SK-N-SH treated with all-trans-retinoic acid at 6 μM for 48 hours (cell line): ENCODE results near the gene NUBPL.

ENCODE experiments used
- ATAC-seq: fragments of 200-7000 bp; cut with Tn5 transposase; 3 replicates; pipeline ENCODE4 v1.9.1; 2020; ENCODE audit warnings: mild to moderate bottlenecking, moderate library complexity
- CSDC2 ChIP-seq: fragments of 250-450 bp; sonication (Bioruptor Pico); IDR thresholded peaks from 2 replicates; pipeline ENCODE4 v1.5.0; 2020; ENCODE audit warnings: mild to moderate bottlenecking, moderate library complexity
- ESRRG ChIP-seq: fragments of 250-450 bp; sonication (Bioruptor Pico); IDR thresholded peaks from 2 replicates; pipeline ENCODE4 v1.6.1; 2021; ENCODE audit warnings: mild to moderate bottlenecking
- ISL1 ChIP-seq: fragments of 250-450 bp; sonication (Bioruptor Pico); IDR thresholded peaks from 2 replicates; pipeline ENCODE4 v2.1.2; 2022; ENCODE audit warnings: mild to moderate bottlenecking, moderate library complexity
- OSR1 ChIP-seq: fragments of 250-450 bp; sonication (Bioruptor Pico); IDR thresholded peaks from 2 replicates; pipeline ENCODE4 v1.8.0; 2022; ENCODE audit warnings: moderate library complexity, mild to moderate bottlenecking, inconsistent platforms
- PPARA ChIP-seq: fragments of 250-450 bp; sonication (Bioruptor Pico); IDR thresholded peaks from 2 replicates; pipeline ENCODE4 v1.5.0; 2020; ENCODE audit warnings: mild to moderate bottlenecking, borderline replicate concordance
- RARB ChIP-seq: fragments of 250-450 bp; sonication (Bioruptor Pico); IDR thresholded peaks from 2 replicates; pipeline ENCODE4 v1.8.0; 2021; ENCODE audit warnings: mild to moderate bottlenecking, moderate library complexity
- SNAI2 ChIP-seq: fragments of 250-450 bp; sonication (Bioruptor Pico); IDR thresholded peaks from 2 replicates; pipeline ENCODE4 v1.5.0; 2020; ENCODE audit warnings: mild to moderate bottlenecking, moderate library complexity
- TCF4 ChIP-seq: fragments of 250-450 bp; sonication (Bioruptor Pico); IDR thresholded peaks from 2 replicates; pipeline ENCODE4 v1.8.0; 2021; ENCODE audit warnings: mild to moderate bottlenecking, moderate library complexity, borderline replicate concordance
- TOX ChIP-seq: fragments of 250-450 bp; sonication (Bioruptor Pico); IDR thresholded peaks from 2 replicates; pipeline ENCODE4 v1.8.0; 2021; ENCODE audit warnings: mild to moderate bottlenecking, moderate library complexity, borderline replicate concordance
- ZC3H10 ChIP-seq: fragments of 250-450 bp; sonication (Bioruptor Pico); IDR thresholded peaks from 2 replicates; pipeline ENCODE4 v1.5.1; 2021; ENCODE audit warnings: mild to moderate bottlenecking, moderate library complexity
- ZFP3 ChIP-seq: fragments of 250-450 bp; sonication (Bioruptor Pico); IDR thresholded peaks from 2 replicates; pipeline ENCODE4 v1.5.0; 2020; ENCODE audit warnings: mild to moderate bottlenecking, moderate library complexity
- ZFP30 ChIP-seq: fragments of 450-650 bp; formaldehyde crosslinking; IDR thresholded peaks from 2 replicates; pipeline ENCODE4 v1.5.0; 2022; ENCODE audit warnings: mild to moderate bottlenecking, moderate library complexity
- ZNF565 ChIP-seq: fragments of 450-650 bp; formaldehyde crosslinking; conservative IDR thresholded peaks from 2 replicates; pipeline ENCODE4 v1.5.0; 2020; ENCODE audit warnings: low read depth, mild to moderate bottlenecking, moderate library complexity
- ZNF70 ChIP-seq: fragments of 450-650 bp; formaldehyde crosslinking; IDR thresholded peaks from 2 replicates; pipeline ENCODE4 v1.5.0; 2020; ENCODE audit warnings: mild to moderate bottlenecking, moderate library complexity
- ZNF8 ChIP-seq: fragments of 450-650 bp; formaldehyde crosslinking; IDR thresholded peaks from 2 replicates; pipeline ENCODE4 v1.5.0; 2020; ENCODE audit warnings: mild to moderate bottlenecking, moderate library complexity
- TF ChIP-seq, protein P1 (sequence below): fragments of 250-450 bp; sonication (Bioruptor Pico); IDR thresholded peaks from 2 replicates; pipeline ENCODE4 v1.8.0; 2021; ENCODE audit warnings: low read depth, mild to moderate bottlenecking, moderate library complexity, borderline replicate concordance
- TF ChIP-seq, protein P2 (sequence below): fragments of 250-450 bp; sonication (Bioruptor Pico); IDR thresholded peaks from 2 replicates; pipeline ENCODE4 v1.5.1; 2021; ENCODE audit warnings: mild to moderate bottlenecking, moderate library complexity
- TF ChIP-seq, protein P3 (sequence below): fragments of 250-450 bp; sonication (Bioruptor Pico); IDR thresholded peaks from 2 replicates; pipeline ENCODE4 v1.5.1; 2020; ENCODE audit warnings: low read depth, mild to moderate bottlenecking, moderate library complexity
- TF ChIP-seq, protein P4 (sequence below): fragments of 250-450 bp; sonication (Bioruptor Pico); IDR thresholded peaks from 2 replicates; pipeline ENCODE4 v1.8.0; 2020; ENCODE audit warnings: mild to moderate bottlenecking, moderate library complexity, borderline replicate concordance
- TF ChIP-seq, protein P5 (sequence below): fragments of 250-450 bp; sonication (Bioruptor Pico); IDR thresholded peaks from 2 replicates; pipeline ENCODE4 v1.5.0; 2020; ENCODE audit warnings: mild to moderate bottlenecking, moderate library complexity

The NUBPL gene

DNA sequence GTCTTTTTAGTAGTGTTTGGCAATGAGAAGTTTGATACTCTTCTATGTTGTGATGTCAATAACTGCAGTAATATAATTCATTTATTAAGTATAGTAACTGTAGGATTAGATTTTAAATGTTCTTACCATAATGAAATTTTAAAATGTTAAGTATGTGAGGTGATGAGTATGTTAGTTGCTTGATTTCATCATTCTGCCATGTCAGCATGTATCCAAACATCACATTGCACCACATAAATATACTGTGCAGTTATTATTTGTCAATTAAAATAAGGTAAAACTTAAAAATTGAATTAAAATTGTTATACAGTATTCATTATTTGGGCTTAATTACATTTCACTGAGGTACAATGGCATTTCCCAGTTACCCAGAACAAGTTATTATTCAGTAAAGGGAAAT, 138.6 kb downstream of the NUBPL start:
- ATAC-seq, result no peak
- no peak for TF ChIP-seq PPARA (CRISPR knock-in tag)
- TF ChIP-seq TCF4, result no peak
- TF ChIP-seq, protein P1, sequence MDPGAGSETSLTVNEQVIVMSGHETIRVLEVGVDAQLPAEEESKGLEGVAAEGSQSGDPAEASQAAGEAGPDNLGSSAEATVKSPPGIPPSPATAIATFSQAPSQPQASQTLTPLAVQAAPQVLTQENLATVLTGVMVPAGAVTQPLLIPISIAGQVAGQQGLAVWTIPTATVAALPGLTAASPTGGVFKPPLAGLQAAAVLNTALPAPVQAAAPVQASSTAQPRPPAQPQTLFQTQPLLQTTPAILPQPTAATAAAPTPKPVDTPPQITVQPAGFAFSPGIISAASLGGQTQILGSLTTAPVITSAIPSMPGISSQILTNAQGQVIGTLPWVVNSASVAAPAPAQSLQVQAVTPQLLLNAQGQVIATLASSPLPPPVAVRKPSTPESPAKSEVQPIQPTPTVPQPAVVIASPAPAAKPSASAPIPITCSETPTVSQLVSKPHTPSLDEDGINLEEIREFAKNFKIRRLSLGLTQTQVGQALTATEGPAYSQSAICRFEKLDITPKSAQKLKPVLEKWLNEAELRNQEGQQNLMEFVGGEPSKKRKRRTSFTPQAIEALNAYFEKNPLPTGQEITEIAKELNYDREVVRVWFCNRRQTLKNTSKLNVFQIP, result no peak
- TF ChIP-seq, protein P2, sequence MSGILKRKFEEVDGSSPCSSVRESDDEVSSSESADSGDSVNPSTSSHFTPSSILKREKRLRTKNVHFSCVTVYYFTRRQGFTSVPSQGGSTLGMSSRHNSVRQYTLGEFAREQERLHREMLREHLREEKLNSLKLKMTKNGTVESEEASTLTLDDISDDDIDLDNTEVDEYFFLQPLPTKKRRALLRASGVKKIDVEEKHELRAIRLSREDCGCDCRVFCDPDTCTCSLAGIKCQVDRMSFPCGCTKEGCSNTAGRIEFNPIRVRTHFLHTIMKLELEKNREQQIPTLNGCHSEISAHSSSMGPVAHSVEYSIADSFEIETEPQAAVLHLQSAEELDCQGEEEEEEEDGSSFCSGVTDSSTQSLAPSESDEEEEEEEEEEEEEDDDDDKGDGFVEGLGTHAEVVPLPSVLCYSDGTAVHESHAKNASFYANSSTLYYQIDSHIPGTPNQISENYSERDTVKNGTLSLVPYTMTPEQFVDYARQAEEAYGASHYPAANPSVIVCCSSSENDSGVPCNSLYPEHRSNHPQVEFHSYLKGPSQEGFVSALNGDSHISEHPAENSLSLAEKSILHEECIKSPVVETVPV, result no peak
- TF ChIP-seq ZNF70 (CRISPR knock-in tag), result no peak
- no peak for TF ChIP-seq ISL1 (CRISPR knock-in tag)
- TF ChIP-seq, protein P3, sequence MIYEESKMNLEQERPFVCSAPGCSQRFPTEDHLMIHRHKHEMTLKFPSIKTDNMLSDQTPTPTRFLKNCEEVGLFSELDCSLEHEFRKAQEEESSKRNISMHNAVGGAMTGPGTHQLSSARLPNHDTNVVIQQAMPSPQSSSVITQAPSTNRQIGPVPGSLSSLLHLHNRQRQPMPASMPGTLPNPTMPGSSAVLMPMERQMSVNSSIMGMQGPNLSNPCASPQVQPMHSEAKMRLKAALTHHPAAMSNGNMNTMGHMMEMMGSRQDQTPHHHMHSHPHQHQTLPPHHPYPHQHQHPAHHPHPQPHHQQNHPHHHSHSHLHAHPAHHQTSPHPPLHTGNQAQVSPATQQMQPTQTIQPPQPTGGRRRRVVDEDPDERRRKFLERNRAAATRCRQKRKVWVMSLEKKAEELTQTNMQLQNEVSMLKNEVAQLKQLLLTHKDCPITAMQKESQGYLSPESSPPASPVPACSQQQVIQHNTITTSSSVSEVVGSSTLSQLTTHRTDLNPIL, result no peak
- no peak for TF ChIP-seq ESRRG (CRISPR knock-in tag)
- TF ChIP-seq RARB (CRISPR knock-in tag), result no peak
- TF ChIP-seq, all 23 proteins: peak for 0

DNA sequence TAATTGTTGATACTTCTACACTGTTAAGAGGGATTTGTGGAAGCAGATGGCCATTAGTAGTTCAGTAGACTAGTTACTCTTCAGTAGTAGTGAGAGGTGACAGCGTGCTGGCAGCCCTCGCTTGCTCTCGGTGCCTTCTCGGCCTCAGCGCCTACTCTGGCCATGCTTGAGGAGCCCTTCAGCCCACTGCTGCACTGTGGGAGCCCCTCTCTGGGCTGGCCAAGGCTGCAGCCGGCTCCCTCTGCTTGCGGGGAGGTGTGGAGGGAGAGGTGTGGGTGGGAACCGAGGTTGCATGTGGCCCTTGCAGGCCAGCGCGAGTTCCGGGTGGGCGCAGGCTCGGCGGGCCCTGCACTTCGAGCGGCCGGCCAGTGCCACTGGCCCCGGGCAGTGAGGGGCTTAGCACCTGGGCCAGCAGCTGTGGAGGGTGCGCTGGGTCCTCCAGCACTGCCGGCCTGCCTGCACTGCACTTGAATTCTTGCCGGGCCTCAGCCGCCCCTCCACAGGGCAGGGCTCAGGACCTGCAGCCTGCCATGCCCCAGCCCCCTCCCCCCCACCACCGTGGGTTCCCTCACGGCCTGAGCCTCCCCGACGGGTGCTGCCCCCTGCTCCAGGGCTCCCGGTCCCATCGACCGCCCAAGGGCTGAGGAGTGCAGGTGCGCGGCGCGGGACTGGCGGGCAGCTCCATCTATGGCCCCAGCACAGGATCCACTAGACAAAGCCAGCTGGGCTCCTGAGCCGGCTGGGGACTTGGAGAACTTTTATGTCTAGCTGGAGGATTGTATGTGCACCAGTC, 139.3 kb downstream of the NUBPL start:
- TF ChIP-seq, protein P4, sequence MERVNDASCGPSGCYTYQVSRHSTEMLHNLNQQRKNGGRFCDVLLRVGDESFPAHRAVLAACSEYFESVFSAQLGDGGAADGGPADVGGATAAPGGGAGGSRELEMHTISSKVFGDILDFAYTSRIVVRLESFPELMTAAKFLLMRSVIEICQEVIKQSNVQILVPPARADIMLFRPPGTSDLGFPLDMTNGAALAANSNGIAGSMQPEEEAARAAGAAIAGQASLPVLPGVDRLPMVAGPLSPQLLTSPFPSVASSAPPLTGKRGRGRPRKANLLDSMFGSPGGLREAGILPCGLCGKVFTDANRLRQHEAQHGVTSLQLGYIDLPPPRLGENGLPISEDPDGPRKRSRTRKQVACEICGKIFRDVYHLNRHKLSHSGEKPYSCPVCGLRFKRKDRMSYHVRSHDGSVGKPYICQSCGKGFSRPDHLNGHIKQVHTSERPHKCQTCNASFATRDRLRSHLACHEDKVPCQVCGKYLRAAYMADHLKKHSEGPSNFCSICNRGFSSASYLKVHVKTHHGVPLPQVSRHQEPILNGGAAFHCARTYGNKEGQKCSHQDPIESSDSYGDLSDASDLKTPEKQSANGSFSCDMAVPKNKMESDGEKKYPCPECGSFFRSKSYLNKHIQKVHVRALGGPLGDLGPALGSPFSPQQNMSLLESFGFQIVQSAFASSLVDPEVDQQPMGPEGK (CRISPR knock-in tag), result no peak
- TF ChIP-seq ZNF8 (CRISPR knock-in tag), result no peak
- ATAC-seq, result no peak

DNA sequence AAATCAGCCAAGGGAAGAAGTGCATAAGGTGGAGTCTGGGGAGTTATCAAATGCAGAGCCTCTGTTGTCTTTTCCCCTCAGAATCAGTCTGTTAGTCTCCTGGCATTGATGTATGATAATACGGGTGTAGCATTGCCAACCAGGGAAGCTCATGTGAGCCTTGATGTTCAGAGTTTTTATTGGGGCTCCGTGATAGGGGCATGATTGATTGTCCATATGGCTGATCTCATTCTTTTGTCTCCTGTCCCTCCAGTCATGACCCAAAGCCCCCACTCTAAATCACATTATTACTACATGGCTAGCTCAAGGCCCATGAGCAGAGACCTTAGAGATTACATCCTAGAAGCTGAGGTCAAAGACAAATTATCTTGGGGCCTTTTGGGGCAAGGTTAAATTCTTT, 140.9 kb downstream of the NUBPL start:
- no peak for ATAC-seq
- TF ChIP-seq ZNF70 (CRISPR knock-in tag) (no peak), RARB (CRISPR knock-in tag) (no peak), ZFP3 (CRISPR knock-in tag) (no peak), ZNF565 (CRISPR knock-in tag) (no peak), TOX (no peak), SNAI2 (CRISPR knock-in tag) (no peak), ZFP30 (CRISPR knock-in tag) (no peak), CSDC2 (CRISPR knock-in tag) (no peak), ZC3H10 (CRISPR knock-in tag) (no peak), ZNF8 (CRISPR knock-in tag) (no peak), PPARA (CRISPR knock-in tag) (no peak), ESRRG (CRISPR knock-in tag) (no peak), TCF4 (no peak), OSR1 (no peak)
- TF ChIP-seq, protein P5, sequence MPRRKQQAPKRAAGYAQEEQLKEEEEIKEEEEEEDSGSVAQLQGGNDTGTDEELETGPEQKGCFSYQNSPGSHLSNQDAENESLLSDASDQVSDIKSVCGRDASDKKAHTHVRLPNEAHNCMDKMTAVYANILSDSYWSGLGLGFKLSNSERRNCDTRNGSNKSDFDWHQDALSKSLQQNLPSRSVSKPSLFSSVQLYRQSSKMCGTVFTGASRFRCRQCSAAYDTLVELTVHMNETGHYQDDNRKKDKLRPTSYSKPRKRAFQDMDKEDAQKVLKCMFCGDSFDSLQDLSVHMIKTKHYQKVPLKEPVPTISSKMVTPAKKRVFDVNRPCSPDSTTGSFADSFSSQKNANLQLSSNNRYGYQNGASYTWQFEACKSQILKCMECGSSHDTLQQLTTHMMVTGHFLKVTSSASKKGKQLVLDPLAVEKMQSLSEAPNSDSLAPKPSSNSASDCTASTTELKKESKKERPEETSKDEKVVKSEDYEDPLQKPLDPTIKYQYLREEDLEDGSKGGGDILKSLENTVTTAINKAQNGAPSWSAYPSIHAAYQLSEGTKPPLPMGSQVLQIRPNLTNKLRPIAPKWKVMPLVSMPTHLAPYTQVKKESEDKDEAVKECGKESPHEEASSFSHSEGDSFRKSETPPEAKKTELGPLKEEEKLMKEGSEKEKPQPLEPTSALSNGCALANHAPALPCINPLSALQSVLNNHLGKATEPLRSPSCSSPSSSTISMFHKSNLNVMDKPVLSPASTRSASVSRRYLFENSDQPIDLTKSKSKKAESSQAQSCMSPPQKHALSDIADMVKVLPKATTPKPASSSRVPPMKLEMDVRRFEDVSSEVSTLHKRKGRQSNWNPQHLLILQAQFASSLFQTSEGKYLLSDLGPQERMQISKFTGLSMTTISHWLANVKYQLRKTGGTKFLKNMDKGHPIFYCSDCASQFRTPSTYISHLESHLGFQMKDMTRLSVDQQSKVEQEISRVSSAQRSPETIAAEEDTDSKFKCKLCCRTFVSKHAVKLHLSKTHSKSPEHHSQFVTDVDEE, result no peak
- TF ChIP-seq, protein P2, result no peak
- TF ChIP-seq, protein P1, result no peak
- TF ChIP-seq, protein P3, result no peak
- TF ChIP-seq, protein P4 (CRISPR knock-in tag), result no peak
